ENCODE measurements around the gene POU6F2. TPM values are rescaled to one million over a fixed set of nuclear protein-coding genes. Genes with fewer than 3 reads are reported as not detected.

Gene POU6F2
- total RNA-seq, 1 donor from 2014 or later = 3.3 TPM

DNA sequence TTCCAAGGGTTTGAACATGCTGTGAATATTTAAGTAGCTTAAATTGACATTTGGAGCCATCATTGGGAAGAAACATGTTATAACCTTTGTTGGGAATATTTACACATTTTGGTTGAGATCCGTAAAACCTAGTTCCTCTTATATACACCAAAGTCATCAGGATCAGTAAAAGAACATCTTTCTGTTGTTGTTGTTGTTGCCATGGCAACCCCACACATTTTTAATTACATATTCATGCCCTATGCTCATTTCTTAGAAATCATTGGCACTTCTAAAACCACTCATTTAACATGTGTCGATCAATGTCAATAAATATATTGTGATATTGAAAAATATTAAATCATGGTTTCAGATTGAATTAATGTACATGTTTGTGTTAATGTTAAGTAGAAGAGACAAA is 122.6 kb downstream of the POU6F2 start:
- FAIRE-seq (no peak), DNase-seq (ENCODE audit: low spot score in 2 of 2) (no peak)

DNA sequence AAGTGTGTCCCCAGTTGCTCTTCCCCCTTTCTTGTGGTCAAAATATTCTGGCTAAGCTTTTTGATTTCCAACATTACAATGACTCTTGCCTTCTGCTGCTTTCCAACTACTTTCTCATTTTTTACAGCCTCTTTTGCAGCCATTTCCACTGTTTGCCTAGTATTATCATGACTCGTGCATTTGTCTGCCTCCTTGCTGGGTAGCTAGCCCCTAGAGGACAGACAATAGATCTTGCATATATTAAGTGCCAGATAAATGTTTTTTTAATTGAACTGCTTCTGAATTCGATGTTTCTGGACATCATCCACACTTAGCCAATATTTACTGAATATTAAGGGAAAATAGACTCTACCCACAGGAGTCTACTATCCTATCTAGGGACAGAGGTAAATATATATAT is 124.5 kb downstream of the POU6F2 start:
- FAIRE-seq (no peak), DNase-seq (ENCODE audit: low spot score in 2 of 2) (no peak)

DNA sequence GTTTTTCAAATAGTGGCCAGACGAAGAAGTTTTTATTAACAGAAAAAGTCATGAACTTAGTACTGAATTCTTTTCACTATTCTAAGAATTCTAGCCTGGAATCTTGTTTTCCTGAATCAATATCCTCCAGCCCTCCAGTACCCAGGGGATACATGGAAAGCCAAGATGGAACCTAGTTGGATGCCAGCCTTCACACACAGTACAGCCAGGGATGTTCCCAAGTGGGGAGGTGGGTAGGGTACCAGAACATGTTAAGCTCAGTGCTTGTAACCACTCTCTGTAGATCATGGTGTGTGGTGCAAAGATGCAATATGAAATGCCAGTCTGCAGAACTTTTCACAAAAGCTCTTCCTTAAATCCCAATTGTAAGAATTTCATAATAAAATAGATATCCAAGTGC is 128.0 kb downstream of the POU6F2 start:
- FAIRE-seq (no peak), DNase-seq (ENCODE audit: low spot score in 2 of 2) (no peak)

DNA sequence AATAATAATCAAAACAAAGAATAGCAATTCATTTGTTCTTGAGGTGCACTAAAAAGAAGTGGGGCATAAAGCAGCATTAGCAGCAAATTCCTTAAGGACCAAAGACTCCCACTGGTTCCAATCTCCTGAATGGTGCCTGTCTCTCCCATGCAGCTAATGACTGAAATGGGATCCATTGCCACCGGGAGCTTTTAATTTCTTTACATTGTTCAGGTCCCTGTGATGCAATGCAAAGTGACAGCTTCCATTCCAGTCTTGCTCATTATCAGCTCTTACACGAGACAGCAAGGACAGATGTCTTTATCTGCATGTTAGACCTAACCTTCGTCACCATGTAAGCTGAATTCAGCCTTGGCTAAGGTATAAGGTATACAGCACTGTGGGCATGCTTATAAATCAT is 148.1 kb downstream of the POU6F2 start:
- no peak for FAIRE-seq
- no peak for DNase-seq (ENCODE audit: low spot score in 2 of 2)

DNA sequence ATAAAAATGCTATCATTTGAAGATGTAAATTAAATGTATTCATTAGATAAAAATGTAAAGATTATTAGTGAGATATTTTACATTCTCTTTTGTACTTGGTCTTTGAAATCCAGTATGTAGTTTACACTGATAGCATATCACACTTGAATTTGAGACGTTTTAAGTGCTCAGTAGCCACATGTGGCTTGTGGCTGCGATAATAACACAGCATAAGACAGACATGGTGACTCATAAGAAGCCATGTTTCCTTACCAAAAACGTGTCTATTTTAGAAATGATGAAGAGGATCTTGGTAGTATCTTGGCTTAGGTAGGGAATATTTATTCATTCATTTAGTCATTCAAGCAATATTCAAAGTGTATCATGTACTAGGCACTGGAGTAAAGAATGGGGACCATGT is 149.3 kb downstream of the POU6F2 start:
- DNase-seq (ENCODE audit: low spot score in 2 of 2) = no peak

DNA sequence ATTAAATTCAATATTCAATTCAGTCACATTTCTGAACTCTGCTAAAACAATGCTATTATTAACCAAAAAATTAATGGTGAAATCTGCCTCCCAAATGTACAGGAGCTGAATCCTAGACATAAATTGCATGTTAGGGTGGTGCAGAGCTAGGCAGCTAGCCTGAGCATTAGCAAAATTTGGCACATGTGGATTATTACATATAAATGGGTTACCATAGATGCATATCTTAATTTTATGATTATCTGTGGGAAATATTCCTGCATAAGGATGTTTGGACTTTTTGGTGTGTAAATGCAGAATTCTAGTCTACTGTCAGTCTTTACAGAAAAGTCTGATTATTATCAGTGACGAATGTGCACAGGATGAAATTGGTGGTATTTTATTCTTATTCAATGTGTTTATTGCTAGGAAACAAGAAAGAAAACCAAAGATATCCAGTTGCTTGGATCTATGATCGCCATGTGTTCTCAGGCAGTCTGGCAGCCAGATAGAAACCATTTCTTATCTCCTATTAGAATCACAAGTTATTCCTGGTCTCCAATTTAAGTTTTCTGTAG is 150.7 kb downstream of the POU6F2 start:
- DNase-seq (ENCODE audit: low spot score in 2 of 2) (no peak), FAIRE-seq (no peak)

More for the DNA sequence above, 149.3 kb downstream of the POU6F2 start:
- FAIRE-seq = no peak

DNA sequence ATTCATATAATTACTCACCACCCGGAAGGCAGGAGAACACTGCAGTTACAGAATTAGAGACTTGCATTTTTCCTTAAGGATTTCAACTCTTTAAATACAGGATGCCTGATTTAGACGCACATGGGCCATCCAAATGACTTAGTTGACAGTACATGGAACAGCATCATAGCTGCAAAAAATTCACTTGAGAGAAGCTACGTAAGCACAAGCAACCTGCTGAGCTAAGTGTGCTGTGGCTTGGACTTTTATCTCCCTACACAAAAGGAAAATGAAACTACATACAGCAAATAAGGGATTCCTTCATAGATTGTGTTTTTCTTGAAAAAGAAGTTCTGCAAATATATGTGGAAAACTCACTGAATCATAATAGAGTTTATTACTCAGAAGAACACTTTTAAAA is 152.6 kb downstream of the POU6F2 start:
- DNase-seq (ENCODE audit: low spot score in 2 of 2) (no peak), FAIRE-seq (no peak)

DNA sequence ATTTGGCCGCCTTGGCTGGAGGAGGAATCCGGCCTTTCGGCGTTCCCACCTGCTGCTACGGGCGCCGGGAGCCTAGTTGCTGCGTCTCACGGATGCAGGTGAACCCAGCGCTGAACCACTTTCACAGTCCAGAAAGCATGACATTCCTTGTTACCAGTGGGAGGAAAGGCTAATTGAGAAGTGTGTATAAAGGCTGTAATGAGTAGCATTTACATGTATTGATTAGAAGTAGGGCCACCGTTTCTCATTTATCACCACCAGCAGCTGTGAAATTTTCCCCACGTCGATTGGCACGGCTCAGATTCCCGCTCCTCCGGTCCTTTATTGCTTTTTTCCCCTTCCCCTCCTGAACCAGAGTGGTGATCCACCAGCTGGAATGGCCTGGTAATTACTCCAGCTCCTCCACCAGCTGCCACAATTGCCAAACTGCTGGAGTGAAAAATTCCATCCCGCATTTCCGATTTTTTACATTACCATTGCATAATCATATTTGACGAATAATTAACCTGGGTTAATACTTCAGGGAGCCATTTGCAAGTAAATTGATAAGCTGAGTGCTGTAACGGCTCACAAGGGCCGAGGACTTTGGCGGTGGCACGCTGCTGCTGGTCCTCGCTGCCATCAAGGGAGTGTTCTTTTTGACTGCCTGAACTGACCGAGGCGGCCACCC is 153.3 kb downstream of the POU6F2 start:
- FAIRE-seq = no peak
- no peak for DNase-seq (ENCODE audit: low spot score in 2 of 2)

DNA sequence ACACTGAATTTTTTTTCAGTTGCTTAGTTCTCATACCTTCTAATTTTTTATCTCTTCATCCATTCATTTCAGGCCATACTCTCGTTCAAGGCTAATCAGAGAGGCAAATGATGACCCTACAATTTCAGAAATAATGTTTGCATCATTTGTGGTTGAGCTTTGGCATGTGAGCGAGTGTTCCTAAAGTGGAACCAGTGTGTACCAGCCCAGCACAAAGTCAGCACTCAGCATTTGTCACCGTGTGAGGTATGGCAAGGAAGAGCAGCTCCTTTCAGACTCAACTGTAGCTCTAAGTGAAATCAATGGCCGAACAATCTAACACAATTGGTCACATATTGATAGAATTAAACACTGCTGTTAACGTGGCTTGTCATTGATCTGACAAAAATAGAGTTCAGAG is 154.6 kb downstream of the POU6F2 start:
- FAIRE-seq (no peak), DNase-seq (ENCODE audit: low spot score in 2 of 2) (no peak)

DNA sequence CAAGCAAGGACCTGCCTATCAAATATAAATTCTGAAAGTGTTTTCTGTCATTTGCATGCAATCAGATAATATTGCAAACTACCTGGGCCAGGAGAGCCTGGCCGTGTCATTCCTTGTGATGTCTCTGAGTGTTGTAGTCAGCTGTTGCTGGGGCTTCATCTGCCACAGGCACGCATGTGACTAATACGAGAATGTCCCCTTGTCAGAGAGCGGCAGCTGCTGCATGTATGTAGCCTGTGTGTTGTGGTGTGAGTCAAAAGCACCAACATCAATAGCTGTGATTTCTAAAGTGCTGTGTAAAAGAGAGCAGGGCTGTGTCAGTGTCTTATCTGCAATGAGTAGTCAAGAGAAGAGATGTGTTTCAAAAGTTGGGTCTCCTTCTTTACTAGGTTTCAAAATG is 155.4 kb downstream of the POU6F2 start:
- FAIRE-seq (no peak), DNase-seq (ENCODE audit: low spot score in 2 of 2) (no peak)

DNA sequence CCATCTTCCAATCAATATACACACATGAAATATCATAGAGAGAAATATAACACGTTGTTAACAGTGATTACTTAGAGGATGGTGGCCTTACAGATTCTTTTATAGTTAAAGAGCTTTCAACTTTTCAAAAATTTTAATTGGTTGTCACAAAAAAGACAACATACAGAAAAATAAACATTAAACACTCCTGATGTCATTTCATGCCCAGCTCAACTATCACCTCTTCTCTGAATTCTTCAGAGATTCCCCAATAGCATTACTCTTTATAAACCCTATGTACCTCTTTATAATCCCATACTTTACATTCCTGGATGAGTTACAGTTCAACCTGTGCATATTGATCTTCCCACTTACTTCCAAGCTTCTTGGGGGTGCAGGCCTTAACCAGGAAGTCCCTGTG is 159.8 kb downstream of the POU6F2 start:
- DNase-seq (ENCODE audit: low spot score in 2 of 2) (no peak), FAIRE-seq (no peak)

DNA sequence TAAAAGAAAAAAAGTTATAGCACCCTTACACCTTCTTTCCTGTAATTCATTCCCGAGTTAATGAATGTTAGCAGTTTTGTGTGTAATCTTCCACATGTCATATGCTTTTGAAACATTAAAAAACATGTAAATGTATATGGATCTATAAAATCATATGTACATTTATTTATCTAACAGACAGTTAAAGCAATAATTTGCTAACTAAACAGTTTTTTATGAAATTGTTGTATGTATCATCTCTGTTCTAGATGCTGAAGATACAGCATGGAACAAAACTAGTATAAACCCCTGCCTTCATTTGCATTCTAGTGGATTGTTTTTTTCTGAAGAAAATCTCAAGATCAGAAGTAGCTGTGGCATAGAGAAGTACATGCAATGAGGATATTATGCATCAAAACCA is 165.0 kb downstream of the POU6F2 start:
- no peak for DNase-seq (ENCODE audit: low spot score in 2 of 2)
- no peak for FAIRE-seq

DNA sequence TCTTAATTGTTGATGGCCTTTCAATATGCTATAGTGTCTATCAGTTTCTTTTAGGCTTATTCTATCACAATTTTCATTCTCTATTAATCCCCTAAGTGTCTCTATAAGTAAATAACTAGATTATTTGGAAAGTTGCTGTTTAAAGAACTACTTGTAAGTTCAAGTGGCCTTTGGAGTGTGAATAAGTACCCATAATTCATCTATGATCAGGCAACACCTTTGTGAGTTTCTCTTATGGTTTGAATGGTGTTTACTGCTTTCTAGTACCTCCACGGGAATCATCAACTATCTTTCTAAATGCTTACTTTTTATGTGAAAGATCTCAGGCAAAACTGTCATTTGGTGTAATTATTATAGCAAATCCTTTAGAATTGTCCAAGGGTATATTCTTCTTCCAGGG is 166.7 kb downstream of the POU6F2 start:
- no peak for DNase-seq (ENCODE audit: low spot score in 2 of 2)
- FAIRE-seq = no peak

DNA sequence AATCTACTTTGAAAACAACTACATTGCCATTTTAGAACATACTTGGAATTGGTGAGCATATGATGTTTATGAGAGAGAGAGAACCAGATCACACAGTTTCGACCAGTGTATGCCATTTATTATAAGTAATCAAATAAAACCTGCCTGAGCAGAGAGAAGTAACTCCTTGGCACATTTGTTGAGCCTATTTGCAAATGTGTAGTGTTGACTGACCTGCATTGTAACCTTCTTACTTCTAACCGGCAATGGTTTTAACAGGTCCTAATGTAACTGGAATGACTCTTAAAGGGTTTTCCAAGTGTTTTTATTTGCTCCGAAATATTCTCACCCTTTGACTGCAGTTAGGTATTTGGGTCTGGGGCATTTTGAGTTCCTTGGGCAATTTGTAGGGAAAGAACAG is 167.6 kb downstream of the POU6F2 start:
- DNase-seq (ENCODE audit: low spot score in 2 of 2) = no peak
- no peak for FAIRE-seq

DNA sequence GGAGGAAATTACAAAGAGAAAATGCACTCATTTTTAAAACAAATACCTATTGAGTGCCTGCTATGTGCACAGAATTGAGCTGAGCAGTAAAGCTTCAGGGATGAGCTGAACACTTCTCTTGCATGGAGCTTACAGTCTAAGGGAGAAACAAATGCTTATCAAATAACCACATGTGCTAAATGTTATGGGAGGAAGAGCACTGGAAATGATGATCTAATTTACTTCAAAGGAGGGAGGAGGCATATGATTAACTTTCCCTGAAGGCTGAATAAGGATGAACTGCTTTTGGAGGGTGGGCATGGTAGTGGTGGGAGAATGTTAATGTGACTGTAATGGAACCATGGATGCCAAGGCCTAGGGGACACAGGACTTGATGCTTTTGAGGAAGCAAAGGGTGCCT is 168.2 kb downstream of the POU6F2 start:
- DNase-seq (ENCODE audit: low spot score in 2 of 2) (no peak), FAIRE-seq (no peak)

DNA sequence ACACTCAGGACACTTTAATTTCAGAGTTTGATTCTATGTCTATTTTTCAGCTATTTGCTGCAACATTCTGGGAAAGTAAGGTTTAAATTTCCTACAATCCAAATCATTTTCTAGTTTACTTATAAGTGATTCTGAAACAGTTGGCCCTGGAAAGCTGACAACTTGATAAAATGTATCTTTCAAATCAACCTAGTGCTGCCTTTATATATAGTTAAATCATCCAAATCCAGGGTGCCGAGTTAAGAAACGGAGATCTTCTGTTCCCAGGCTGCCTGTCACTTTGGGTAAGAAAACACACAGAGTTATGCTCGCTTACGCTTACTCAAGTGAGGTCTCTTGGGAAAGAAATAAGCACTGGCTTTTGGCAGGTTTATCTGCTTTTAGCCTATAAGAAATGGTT is 175.0 kb downstream of the POU6F2 start:
- FAIRE-seq (no peak), DNase-seq (ENCODE audit: low spot score in 2 of 2) (no peak)

DNA sequence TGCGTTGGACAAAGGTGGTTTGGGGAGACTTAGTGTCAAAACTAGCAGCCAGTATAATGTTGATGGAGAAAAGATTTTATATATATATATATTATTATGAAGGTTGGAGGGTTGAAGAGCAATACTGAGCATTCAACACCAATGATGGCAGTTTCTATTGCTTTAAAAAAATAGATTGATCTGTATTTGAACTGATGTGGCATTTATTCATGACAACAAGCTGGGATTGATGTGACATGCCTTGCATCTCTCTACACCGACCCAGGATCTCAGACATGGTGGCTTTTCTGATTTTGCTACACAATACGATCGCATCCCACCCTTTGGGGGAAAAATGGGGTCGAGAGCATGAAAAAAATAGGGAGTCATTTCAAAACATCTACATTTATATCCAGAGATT is 175.4 kb downstream of the POU6F2 start:
- no peak for DNase-seq (ENCODE audit: low spot score in 2 of 2)
- FAIRE-seq = no peak

DNA sequence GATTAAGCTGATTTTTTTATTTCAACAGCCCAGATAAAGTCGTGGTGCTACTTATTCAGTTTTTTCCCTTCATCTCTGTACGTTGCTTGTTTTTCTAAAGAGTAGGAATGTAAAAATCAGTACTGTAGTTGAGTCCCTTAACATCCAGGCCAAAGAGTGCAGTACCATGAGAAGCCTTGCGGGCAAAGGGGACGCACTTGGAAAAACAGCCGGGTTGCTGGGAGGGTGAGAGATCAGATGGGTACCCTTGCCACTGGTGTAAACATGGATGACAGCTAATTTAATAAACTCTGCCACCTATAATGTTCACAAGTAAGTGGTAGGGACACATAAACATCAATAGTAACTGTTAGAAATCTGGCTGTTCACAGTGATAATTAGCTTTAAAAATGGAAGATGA is 175.9 kb downstream of the POU6F2 start:
- DNase-seq (ENCODE audit: low spot score in 2 of 2) (no peak), FAIRE-seq (no peak)

DNA sequence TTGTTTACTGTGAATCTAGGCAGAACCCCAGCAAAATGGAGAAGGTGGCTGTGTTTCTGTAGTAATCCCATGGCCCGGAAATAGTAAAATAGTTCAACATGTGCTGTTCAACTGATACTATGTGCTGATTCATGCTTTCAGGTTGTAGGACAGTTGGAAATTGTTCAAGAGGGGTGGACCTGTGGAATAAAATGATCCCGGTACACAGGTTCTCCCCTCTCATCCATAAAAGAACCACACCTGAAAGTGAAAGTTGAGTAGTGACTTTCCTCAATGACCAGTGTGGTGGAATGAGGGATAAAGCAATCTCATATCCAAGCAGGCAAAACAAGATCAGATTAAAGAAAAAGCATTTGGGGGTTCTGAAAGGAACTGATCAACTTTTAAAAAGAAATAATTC is 177.1 kb downstream of the POU6F2 start:
- no peak for FAIRE-seq

DNA sequence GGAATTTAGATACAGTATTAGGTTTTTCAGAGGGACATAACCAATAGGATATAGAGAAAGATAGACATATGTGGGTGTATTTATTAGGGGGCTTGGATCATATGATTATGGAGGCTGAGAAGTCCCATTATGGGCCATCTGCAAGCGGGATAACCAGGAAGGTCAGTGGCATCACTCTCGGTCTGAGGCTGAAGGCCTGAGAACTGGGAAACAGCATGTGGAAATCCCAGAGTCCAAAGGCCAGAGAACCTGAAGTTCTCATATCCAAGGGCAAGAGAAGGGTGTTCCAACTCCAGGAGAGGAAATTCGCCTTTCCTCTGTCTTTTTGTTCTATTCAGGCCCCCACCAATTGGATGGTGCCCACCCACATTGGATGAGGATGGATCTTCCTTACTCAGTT is 180.7 kb downstream of the POU6F2 start:
- FAIRE-seq (no peak), DNase-seq (ENCODE audit: low spot score in 2 of 2) (no peak)

More for the DNA sequence above, 177.1 kb downstream of the POU6F2 start:
- DNase-seq (ENCODE audit: low spot score in 2 of 2) = no peak

DNA sequence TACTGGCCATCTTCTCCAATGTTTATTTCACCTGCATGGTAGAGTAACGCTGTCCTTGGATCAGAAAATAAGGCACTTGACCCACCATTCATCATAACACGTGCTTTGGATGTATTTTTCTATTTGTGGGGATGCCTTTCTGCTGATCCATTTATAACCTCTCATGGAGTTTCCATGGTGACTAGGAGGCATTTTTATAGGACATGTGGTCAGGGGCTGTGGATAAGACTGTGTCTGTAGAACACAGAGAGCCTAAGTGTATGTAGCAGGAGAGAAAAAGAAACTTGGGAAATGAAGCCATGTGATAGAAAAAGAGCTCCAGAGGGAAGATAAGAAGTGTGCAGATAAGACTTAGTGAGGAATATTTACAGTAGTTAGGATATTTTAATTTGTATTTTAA is 184.2 kb downstream of the POU6F2 start:
- FAIRE-seq = no peak
- DNase-seq (ENCODE audit: low spot score in 2 of 2) = no peak

DNA sequence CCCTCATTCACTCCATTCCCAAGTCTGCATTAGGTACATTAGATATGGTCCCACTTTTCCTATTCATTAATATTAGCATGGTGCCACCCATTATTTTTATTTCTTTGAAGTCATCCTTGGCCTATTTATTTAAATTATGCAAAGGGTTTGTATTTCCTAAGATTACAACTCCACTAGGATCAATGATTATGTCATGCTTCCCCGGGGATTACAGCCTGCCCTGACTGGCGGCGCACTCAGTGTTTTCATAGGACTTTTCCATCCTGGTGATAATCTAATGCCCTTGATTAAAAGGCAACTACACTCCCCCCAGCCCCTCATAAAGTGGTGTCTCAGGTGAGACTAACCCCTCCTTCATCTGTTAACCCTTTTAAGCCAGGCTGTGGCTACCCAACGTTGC is 187.2 kb downstream of the POU6F2 start:
- DNase-seq (ENCODE audit: low spot score in 2 of 2) (no peak), FAIRE-seq (no peak)
